PC-9 (cell line): Measurements from ENCODE around the gene FUBP3.

Source experiments
- EZH2 ChIP-seq: fragments of 200-600 bp; sonication (generic); IDR thresholded peaks from 2 replicates; pipeline ENCODE4 v1.8.0; 2017; ENCODE audit warnings: antibody characterized with exemption, low read depth
- TF ChIP-seq, protein P1 (sequence below): fragments of 200-600 bp; sonication (generic); conservative IDR thresholded peaks from 2 replicates; pipeline ENCODE4 v1.6.1; 2017; ENCODE audit warnings: mixed run types, antibody characterized with exemption, mild to moderate bottlenecking, moderate library complexity

DNA sequence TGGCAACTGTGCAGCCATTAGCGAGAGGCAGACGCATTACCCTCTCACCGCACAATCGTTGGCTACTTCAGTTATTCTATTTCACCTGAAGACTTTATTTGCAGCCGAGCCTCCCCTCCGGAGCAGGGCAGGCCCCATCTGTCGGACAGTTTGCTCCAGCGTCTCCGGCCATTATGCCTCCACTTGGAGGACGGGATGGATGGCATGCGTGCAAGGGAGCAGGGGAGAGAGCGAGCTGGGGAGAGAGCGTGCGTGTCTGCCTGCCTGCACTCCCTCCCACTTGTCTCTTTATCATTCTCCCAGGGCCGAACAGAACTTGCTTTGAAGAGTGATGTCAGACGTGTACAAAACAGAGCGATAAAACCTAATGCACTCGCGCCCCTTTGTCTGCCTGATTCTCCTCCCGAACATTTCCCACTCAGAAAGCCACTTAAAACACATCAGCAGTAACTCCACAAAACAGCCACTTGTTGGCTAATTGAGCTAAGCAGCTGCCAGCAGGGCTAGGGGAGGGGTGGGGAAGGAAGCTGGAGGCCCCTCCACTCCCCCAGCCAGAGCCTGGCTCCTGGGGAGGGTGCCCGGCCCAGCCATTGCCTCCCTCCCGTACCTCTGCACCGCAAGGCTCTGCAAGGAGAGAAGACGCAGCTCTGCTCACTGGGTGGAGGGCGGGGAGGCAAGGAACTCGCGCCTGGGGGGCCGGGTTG, 43.4 kb upstream of the FUBP3 start:
- TF ChIP-seq EZH2, result no peak
- TF ChIP-seq, protein P1, sequence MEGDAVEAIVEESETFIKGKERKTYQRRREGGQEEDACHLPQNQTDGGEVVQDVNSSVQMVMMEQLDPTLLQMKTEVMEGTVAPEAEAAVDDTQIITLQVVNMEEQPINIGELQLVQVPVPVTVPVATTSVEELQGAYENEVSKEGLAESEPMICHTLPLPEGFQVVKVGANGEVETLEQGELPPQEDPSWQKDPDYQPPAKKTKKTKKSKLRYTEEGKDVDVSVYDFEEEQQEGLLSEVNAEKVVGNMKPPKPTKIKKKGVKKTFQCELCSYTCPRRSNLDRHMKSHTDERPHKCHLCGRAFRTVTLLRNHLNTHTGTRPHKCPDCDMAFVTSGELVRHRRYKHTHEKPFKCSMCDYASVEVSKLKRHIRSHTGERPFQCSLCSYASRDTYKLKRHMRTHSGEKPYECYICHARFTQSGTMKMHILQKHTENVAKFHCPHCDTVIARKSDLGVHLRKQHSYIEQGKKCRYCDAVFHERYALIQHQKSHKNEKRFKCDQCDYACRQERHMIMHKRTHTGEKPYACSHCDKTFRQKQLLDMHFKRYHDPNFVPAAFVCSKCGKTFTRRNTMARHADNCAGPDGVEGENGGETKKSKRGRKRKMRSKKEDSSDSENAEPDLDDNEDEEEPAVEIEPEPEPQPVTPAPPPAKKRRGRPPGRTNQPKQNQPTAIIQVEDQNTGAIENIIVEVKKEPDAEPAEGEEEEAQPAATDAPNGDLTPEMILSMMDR, result no peak
